ENCODE data around the gene MRI1.

GRCh38 chr19:13783565-13784500 lies 19.5 kb downstream of the MRI1 start:
- TF ChIP-seq CTCF (IDR thresholded peaks at IDR 0.05; ENCODE audit: poor library complexity, severe bottlenecking) (no peak), EZH2 (IDR thresholded peaks at IDR 0.05; ENCODE audit: borderline replicate concordance, insufficient read depth, low read length, poor library complexity, severe bottlenecking) (no peak), MXI1 (conservative IDR thresholded peaks at IDR 0.05; ENCODE audit: poor library complexity, severe bottlenecking) (no peak), RAD21 (conservative IDR thresholded peaks at IDR 0.05) (no peak), EP300 (conservative IDR thresholded peaks at IDR 0.05; ENCODE audit: poor library complexity, severe bottlenecking) (no peak)

All from neural cell (in vitro differentiated cells).